ENCODE data around the gene PDE3B.

- no peak for TF ChIP-seq CTCF (IDR thresholded peaks at IDR 0.05)
- no peak for TF ChIP-seq POLR2AphosphoS5 (IDR thresholded peaks at IDR 0.05)
- no peak for TF ChIP-seq POLR2A (IDR thresholded peaks at IDR 0.05)
Measured at GRCh38 chr11:14713496-14714244, 70.1 kb downstream of the PDE3B start.

All from breast epithelium (tissue), 3 donors.